Stimulated activated CD8-positive, alpha-beta memory T cell treated with anti-CD3 and anti-CD28 coated beads, Interleukin-15, amount 100 ng/mL, for 24 hours (primary cell): ENCODE data around the gene CSNK1D.
A peak's percentile ranks its signal among the peaks of the same experiment; 100 is the strongest.
"Not testable (repeated sequence)": the region's sequence is repeated elsewhere in the genome, so short reads cannot be mapped to it uniquely, and the experiment has no call there.

Experiments
- DNase-seq: peaks from one replicate; pipeline ENCODE4 v3.0.0-alpha.2; 2020; ENCODE audit warnings: low read depth

The CSNK1D gene

GRCh38 chr17:82213251-82214011, 60.1 kb downstream of the CSNK1D start:
- no peak for DNase-seq

GRCh38 chr17:82212331-82213250, 60.9 kb downstream of the CSNK1D start, which contains the start of gene CCDC57:
TSS of gene CCDC57 (minus strand) at chr17:82212842. CDS start at chr17:82201944, 10,898 bp downstream.
- DNase-seq: peak; percentile 64

- DNase-seq: not testable (repeated sequence)
Measured at GRCh38 chr17:82210655-82211054, 62.8 kb downstream of the CSNK1D start.

GRCh38 chr17:82205720-82206508, 67.6 kb downstream of the CSNK1D start:
- DNase-seq: no peak

- no peak for DNase-seq
Measured at GRCh38 chr17:82204831-82205719, 68.4 kb downstream of the CSNK1D start.

GRCh38 chr17:82203920-82204319, 69.6 kb downstream of the CSNK1D start:
- no peak for DNase-seq

GRCh38 chr17:82202981-82203380, 70.5 kb downstream of the CSNK1D start:
- no peak for DNase-seq

- DNase-seq: no peak
Measured at GRCh38 chr17:82201498-82201910, 72.0 kb downstream of the CSNK1D start.

- DNase-seq: no peak
Measured at GRCh38 chr17:82200743-82201497, 72.6 kb downstream of the CSNK1D start.

GRCh38 chr17:82200135-82200534, 73.4 kb downstream of the CSNK1D start:
- DNase-seq: no peak

GRCh38 chr17:82199496-82199895, 74.0 kb downstream of the CSNK1D start:
- no peak for DNase-seq

- DNase-seq: no peak
Measured at GRCh38 chr17:82198092-82198491, 75.4 kb downstream of the CSNK1D start.

GRCh38 chr17:82195675-82196672, 77.5 kb downstream of the CSNK1D start:
- no peak for DNase-seq

GRCh38 chr17:82194765-82195164, 78.7 kb downstream of the CSNK1D start:
- DNase-seq: no peak

GRCh38 chr17:82193520-82194220, 79.8 kb downstream of the CSNK1D start:
- no peak for DNase-seq

GRCh38 chr17:82193050-82193449, 80.5 kb downstream of the CSNK1D start:
- not testable (repeated sequence) for DNase-seq
